Esophagus squamous epithelium (tissue), 4 donors: ENCODE results near the gene CASP8.

Experiments used
- POLR2A ChIP-seq, 4 donors: fragments of 450-650 bp; IDR thresholded peaks; one replicate each; pipeline ENCODE4 v1.6.1; 2017; ENCODE audit warnings: antibody characterized with exemption in 4 of 4, mild to moderate bottlenecking in 4 of 4, moderate library complexity in 3 of 4
- TF ChIP-seq, protein P1 (sequence below), 6 experiments: fragments of 450-650 bp in 4 of 6; fragments of 200-600 bp in 2 of 6; sonication (generic) in 2 of 6; IDR thresholded peaks; one replicate each; pipeline ENCODE4 v1.5.1; 2016 to 2019; ENCODE audit warnings: antibody characterized with exemption in 6 of 6, mild to moderate bottlenecking in 4 of 6, moderate library complexity in 4 of 6

GRCh38 chr2:201242571-201243277, 17.6 kb upstream of the CASP8 start:
- TF ChIP-seq, protein P1, sequence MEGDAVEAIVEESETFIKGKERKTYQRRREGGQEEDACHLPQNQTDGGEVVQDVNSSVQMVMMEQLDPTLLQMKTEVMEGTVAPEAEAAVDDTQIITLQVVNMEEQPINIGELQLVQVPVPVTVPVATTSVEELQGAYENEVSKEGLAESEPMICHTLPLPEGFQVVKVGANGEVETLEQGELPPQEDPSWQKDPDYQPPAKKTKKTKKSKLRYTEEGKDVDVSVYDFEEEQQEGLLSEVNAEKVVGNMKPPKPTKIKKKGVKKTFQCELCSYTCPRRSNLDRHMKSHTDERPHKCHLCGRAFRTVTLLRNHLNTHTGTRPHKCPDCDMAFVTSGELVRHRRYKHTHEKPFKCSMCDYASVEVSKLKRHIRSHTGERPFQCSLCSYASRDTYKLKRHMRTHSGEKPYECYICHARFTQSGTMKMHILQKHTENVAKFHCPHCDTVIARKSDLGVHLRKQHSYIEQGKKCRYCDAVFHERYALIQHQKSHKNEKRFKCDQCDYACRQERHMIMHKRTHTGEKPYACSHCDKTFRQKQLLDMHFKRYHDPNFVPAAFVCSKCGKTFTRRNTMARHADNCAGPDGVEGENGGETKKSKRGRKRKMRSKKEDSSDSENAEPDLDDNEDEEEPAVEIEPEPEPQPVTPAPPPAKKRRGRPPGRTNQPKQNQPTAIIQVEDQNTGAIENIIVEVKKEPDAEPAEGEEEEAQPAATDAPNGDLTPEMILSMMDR (IDR thresholded peaks at IDR 0.05): no peak
- no peak for TF ChIP-seq POLR2A (IDR thresholded peaks at IDR 0.05)
